HUES6 (cell line): ENCODE data around the gene BMP6.
"Not testable (repeated sequence)": the region's sequence is repeated elsewhere in the genome, so short reads cannot be mapped to it uniquely, and the experiment has no call there.

Experiments
- H3K27ac ChIP-seq: 2 replicates; pipeline ENCODE4 v1.7.0; 2013; ENCODE audit warnings: low read depth, mild to moderate bottlenecking, low read length, inconsistent platforms
- H3K27me3 ChIP-seq: 2 replicates; pipeline ENCODE4 v1.6.1; 2013; ENCODE audit warnings: low read length; ENCODE audit not compliant: control insufficient read depth, insufficient read depth
- H3K36me3 ChIP-seq: 2 replicates; pipeline ENCODE4 v1.6.1; 2013; ENCODE audit warnings: low read length; ENCODE audit not compliant: control insufficient read depth, insufficient read depth
- H3K4me1 ChIP-seq: 2 replicates; pipeline ENCODE4 v1.6.1; 2013; ENCODE audit warnings: low read length; ENCODE audit not compliant: control insufficient read depth, insufficient read depth
- H3K4me3 ChIP-seq: 2 replicates; pipeline ENCODE4 v1.5.1; 2013; ENCODE audit warnings: low read depth, low read length
- H3K9ac ChIP-seq: one replicate; pipeline ENCODE4 v1.6.1; 2013; ENCODE audit warnings: mild to moderate bottlenecking, low read length
- H3K9me3 ChIP-seq: 2 replicates; pipeline ENCODE4 v1.6.1; 2013; ENCODE audit warnings: low read depth, low read length; ENCODE audit not compliant: control insufficient read depth, insufficient read depth

Gene BMP6

DNA sequence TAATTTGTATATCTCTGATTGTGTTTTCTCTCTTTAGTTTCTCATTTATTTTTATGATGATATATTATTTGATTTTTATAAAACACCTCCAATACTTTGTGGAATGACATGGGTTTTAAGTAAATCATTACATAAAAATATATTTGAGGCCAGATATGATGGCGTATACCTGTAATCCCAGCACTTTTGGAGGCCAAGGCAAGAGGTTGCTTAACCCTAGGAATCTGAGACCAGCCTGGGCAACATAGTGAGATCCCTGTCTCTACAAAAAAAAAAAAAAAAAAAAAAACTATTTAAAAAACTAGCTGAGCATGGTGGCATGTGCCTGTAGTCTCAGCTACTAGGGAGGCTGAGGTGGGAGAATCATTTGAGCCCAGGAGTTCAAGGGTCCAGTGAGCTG lies 87.3 kb downstream of the BMP6 start:
- no peak overlapping the region for H3K27ac ChIP-seq
- no peaks in the 10 kb centered on the region for H3K27me3 ChIP-seq
- H3K36me3 ChIP-seq, result no peaks in the 10 kb centered on the region
- H3K4me1 ChIP-seq, result no peaks in the 10 kb centered on the region
- no peaks in the 10 kb centered on the region for H3K9me3 ChIP-seq
- H3K9ac ChIP-seq, result no peak overlapping the region
- no peak overlapping the region for H3K4me3 ChIP-seq

DNA sequence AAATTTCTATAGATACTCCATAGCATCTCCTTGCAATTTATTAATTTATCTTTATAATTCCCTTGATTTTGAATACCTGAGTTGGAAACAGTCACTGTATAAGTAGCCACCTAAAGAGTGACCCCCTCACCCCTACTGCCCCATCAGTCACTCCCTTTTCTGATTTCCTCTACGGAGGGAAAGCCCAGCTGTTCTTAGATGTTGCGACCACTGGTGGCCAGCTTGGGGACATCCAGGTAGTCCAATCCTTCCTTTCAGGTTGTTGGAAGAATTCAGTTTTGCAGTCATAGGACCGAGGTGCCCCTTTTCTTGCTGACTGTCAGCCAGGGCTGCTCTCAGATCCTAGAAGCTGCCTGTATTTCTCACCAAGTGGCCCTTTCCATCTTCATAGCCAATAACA lies 87.8 kb downstream of the BMP6 start:
- Histone ChIP-seq H3K9me3 (no peaks in the 10 kb centered on the region), H3K4me3 (no peak overlapping the region), H3K9ac (no peak overlapping the region), H3K27ac (no peak overlapping the region), H3K36me3 (no peaks in the 10 kb centered on the region), H3K27me3 (no peaks in the 10 kb centered on the region), H3K4me1 (no peaks in the 10 kb centered on the region)

DNA sequence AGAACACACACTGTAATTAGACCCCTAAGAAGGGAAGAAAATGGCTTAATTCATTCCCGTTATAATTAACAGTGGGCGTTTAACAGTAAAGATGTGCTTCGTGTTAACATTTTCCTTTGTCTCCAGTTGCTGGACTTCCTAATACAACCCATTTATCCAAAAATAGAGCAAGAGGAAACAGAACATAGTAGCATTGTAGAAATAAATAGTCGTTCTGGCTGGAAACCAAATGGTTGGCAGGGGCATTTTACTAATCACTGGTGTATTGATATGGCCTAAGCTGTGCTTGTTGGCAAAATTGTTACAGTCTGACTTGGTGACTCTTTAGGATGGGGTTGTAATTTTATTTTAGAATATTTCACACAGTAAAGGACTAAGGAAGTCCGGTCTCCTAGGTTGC lies 89.8 kb downstream of the BMP6 start:
- Histone ChIP-seq H3K36me3 (no peaks in the 10 kb centered on the region), H3K9me3 (no peaks in the 10 kb centered on the region), H3K27me3 (no peaks in the 10 kb centered on the region), H3K4me1 (no peaks in the 10 kb centered on the region), H3K4me3 (no peak overlapping the region), H3K9ac (no peak overlapping the region), H3K27ac (no peak overlapping the region)

DNA sequence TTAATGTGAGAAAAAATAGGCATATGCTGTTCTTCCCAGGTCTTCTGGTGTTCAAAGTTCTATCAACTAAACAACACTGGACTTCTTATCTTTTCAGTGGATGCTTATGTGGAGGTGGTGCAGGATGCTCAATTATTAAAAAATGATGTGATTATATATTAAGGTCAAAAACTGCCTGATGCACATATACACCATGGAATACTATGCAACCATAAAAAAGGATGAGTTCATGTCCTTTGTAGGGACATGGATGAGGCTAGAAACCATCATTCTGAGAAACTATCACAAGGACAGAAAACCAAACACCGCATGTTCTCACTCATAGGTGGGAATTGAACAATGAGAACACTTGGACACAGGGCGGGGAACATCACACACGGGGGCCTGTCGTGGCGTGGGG lies 91.3 kb downstream of the BMP6 start:
- not testable (repeated sequence) for H3K9ac ChIP-seq, H3K36me3 ChIP-seq, H3K27me3 ChIP-seq, H3K9me3 ChIP-seq, H3K4me3 ChIP-seq, H3K27ac ChIP-seq, H3K4me1 ChIP-seq

DNA sequence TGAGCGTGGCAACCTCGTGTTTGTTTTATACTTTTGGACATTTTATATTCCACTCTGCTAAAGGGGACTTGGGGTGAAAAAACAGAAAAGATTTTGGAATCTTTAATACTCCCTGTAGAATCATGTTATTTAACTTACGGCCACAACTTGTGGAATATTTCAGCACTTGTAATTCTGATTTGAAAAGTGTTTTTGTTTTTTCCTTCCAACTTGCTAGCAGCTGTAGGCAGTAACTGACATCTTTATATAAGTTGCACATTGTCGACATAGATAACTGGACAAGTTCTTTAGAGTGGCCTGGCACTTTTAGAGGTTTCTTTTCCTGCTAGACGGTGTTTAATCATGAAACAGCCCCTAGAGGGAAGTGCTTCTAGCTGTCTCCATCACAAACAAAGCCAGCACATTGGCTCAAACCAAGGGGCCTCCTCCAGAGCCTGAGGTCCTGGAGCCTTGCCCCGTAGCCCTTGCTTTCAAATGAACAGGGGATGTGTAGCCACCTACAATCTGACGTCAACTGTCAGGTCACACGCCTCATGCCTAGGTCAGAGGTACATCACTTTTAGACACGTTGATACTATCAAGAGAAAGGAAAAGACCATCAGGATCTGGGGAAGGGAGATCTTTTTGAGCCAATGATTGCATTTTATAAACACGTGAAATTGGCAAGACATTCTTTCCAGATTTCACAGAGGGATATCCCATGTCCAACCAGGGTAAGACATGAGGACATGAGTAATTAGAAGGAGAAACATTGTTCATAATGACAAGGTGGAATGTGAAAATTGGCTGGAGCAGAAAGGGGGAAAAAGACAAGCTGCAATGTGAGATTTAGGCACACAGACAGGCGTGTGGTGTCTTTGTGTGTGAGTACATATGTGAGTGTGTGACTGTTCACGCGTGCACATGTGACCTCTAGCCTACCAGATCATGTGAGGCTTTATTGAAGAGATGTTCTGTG lies 92.6 kb downstream of the BMP6 start:
- Histone ChIP-seq H3K4me3 (no peak overlapping the region), H3K27ac (no peak overlapping the region), H3K36me3 (no peaks in the 10 kb centered on the region), H3K9ac (no peak overlapping the region), H3K4me1 (no peaks in the 10 kb centered on the region), H3K27me3 (no peaks in the 10 kb centered on the region), H3K9me3 (no peaks in the 10 kb centered on the region)

DNA sequence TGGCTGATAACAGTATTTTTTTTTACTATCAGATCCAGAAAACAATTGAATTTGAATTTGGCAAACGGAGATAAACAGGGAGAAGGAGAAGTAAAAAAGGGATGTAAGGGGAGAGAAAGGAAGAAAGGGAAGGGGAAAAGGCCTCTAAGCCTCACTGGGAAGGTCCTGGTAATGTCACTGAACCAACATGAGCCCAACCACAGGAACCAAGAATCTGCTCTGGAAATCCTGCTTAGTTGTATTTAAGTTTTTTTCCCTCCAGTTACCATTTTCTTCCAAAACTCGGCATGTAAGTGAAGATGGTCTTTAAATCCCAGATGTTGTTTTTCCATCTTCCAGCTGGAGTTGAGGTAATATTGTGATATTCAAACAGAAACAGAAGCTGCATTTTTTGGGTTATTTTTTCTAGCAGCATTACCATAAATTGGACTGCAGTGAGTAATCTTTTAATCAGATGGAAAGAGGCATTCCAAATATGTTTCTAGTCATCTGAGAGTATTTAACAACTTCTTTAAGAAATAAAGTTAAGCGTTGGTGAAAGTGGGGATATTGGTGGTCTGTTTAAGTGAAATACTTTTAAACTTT lies 93.6 kb downstream of the BMP6 start:
- Histone ChIP-seq H3K9ac (no peak overlapping the region), H3K4me1 (no peaks in the 10 kb centered on the region), H3K27ac (no peak overlapping the region), H3K9me3 (no peaks in the 10 kb centered on the region), H3K36me3 (no peaks in the 10 kb centered on the region), H3K27me3 (no peaks in the 10 kb centered on the region), H3K4me3 (no peak overlapping the region)

DNA sequence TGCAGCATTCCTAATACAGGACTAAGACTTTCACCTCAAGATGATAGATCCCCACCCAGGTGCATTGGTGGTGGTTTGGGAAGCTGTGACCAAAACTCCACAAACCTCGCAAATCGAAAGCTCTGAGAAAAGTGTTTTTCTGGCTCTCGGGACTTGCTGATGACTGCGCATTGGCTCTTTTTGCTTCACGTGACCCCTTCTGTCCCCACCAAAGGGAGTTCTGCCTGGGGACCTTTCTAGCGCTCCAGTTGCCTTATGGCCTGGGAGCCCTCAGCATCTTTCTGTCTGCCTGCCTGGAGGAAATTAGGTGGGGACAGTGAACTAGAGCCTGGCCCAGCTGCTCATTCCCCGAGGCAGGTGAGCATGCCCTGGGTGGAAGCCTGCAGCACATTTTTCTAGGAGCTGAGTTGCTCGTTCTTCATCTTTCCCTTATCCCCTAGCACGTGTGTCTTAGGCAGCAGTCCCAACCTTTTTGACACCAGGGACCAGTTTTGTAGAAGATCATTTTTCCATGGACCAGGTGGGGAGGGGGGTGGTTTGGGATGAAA lies 94.5 kb downstream of the BMP6 start:
- no peak overlapping the region for H3K9ac ChIP-seq
- no peak overlapping the region for H3K27ac ChIP-seq
- no peaks in the 10 kb centered on the region for H3K36me3 ChIP-seq
- no peaks in the 10 kb centered on the region for H3K9me3 ChIP-seq
- no peaks in the 10 kb centered on the region for H3K4me1 ChIP-seq
- no peak overlapping the region for H3K4me3 ChIP-seq
- H3K27me3 ChIP-seq, result no peaks in the 10 kb centered on the region

DNA sequence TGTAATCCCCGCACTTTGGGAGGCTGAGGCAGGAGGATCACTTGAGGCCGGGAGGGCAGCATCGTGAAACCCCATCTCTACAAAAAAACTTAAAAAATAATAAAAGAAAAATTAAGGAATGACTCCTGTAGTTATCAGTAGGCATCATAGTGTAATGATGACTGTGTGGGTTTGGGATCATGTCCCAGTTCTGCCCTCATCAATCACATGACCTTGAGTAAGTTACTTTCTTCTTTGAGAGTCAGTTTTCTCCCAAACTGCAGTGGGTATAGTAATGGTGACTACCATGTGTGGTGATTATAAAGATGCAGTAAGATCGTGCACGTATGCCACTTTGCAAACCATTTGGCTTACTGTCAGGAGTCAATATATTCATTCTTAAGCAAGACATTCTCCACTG lies 95.5 kb downstream of the BMP6 start:
- H3K4me1 ChIP-seq, result no peaks in the 10 kb centered on the region
- no peaks in the 10 kb centered on the region for H3K27me3 ChIP-seq
- H3K9me3 ChIP-seq, result no peaks in the 10 kb centered on the region
- no peak overlapping the region for H3K27ac ChIP-seq
- no peak overlapping the region for H3K4me3 ChIP-seq
- H3K9ac ChIP-seq, result no peak overlapping the region
- H3K36me3 ChIP-seq, result no peaks in the 10 kb centered on the region

DNA sequence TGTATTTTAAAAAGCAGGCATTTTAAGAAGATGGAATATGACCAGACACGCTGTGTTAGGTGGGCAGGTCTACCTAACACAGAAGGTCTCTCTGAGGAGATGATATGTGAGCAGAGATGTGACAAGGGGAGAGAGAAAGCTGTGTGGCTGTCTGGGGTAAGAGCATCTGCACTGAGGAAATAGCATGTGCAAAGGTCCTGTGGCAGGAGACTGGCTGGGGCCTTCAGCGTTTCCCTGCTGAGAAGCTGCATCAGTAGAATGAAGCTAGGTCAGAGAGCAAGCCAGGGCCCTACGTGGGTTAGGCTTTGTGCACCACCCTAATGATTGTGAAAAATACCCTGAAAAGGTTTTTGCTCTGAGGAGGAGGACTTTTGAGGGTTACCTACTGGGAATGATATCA lies 97.7 kb downstream of the BMP6 start:
- H3K27me3 ChIP-seq, result no peaks in the 10 kb centered on the region
- H3K9me3 ChIP-seq, result no peaks in the 10 kb centered on the region
- H3K4me3 ChIP-seq, result no peak overlapping the region
- H3K36me3 ChIP-seq, result no peaks in the 10 kb centered on the region
- no peaks in the 10 kb centered on the region for H3K4me1 ChIP-seq
- H3K9ac ChIP-seq, result no peak overlapping the region
- no peak overlapping the region for H3K27ac ChIP-seq

DNA sequence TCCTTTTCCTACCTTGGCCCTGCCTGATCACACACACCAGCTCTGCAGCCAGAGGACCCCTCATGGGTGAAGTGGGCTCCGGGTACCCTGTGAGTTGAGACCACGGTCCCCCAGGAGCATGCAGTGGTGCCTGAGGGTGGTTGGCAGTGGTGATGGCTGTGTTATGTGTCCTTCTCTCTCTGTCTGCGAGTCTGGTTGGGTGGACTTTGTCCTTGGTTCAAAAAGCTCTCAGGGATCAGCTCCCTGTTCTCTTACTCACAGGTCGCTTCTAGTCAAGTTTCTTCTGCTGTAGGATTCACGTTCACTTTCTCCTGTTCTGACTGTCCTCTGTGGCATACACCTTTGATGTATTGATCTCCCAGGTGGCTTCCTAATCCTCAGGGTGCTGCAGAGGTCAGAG lies 100.1 kb downstream of the BMP6 start:
- no peaks in the 10 kb centered on the region for H3K4me1 ChIP-seq
- H3K27ac ChIP-seq, result no peak overlapping the region
- H3K9ac ChIP-seq, result no peak overlapping the region
- no peaks in the 10 kb centered on the region for H3K36me3 ChIP-seq
- H3K4me3 ChIP-seq, result no peak overlapping the region
- H3K27me3 ChIP-seq, result no peaks in the 10 kb centered on the region
- H3K9me3 ChIP-seq, result 0 out of 2 replicates have a peak, but pooled peaks cover 3% of the 10 kb centered on the region

DNA sequence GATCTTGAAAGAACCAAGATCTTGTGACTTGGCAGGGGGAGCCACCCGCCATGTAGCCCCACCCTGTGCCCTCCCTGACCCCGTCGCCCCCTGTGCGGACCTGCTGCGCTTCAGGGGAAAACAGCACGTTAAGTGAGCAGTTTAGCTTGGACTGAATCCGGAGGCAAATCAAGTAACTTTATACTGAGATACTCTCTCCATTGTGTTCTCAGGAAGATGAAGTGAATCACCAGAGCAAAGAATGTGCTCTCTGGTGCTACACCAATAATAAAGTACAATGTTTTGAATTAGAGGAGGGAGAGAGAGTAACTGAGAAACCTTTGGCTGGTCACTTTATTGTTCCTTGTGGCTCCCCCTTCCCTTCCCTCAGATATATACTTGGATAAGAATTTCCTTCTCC lies 101.2 kb downstream of the BMP6 start:
- Histone ChIP-seq H3K36me3 (no peaks in the 10 kb centered on the region), H3K9me3 (0 out of 2 replicates have a peak, but pooled peaks cover 3% of the 10 kb centered on the region), H3K27ac (no peak overlapping the region), H3K9ac (no peak overlapping the region), H3K4me1 (no peaks in the 10 kb centered on the region), H3K27me3 (no peaks in the 10 kb centered on the region), H3K4me3 (no peak overlapping the region)
